GM23338 (cell line): Measurements from ENCODE around the gene PCDH1. TPM values are rescaled to one million over a fixed set of nuclear protein-coding genes. Genes with fewer than 3 reads are reported as not detected.

ENCODE experiments used
- ATAC-seq: fragments of 200-7000 bp; cut with Tn5 transposase; 3 replicates; pipeline ENCODE4 v1.9.1; 2020
- DNase-seq: peaks from one replicate; pipeline ENCODE4 v3.0.0-alpha.2; 2015; ENCODE audit warnings: low spot score
- H2AFZ ChIP-seq: fragments of 200-600 bp; sonication (generic); 2 replicates; pipeline ENCODE4 v1.8.0; 2016; ENCODE audit warnings: antibody characterized with exemption, mild to moderate bottlenecking, moderate library complexity
- H3F3A ChIP-seq: fragments of 200-600 bp; sonication (generic); replicated peaks from 2 replicates; pipeline ENCODE4 v1.8.0; 2017; ENCODE audit warnings: antibody characterized with exemption, mixed run types, low read depth
- H3K27ac ChIP-seq: fragments of 200-600 bp; sonication (generic); 2 replicates; pipeline ENCODE4 v1.6.1; 2016; ENCODE audit warnings: low read depth
- H3K27me3 ChIP-seq: fragments of 200-600 bp; sonication (generic); 2 replicates; pipeline ENCODE4 v1.8.0; 2016; ENCODE audit warnings: mild to moderate bottlenecking, mixed run types, moderate library complexity; ENCODE audit not compliant: insufficient read depth
- H3K36me3 ChIP-seq: fragments of 200-600 bp; sonication (generic); 2 replicates; pipeline ENCODE4 v1.8.0; 2016; ENCODE audit warnings: mild to moderate bottlenecking; ENCODE audit not compliant: insufficient read depth
- H3K4me1 ChIP-seq: fragments of 200-600 bp; sonication (generic); 2 replicates; pipeline ENCODE4 v1.8.0; 2016; ENCODE audit warnings: mild to moderate bottlenecking, moderate library complexity; ENCODE audit not compliant: insufficient read depth
- H3K4me2 ChIP-seq: fragments of 200-600 bp; sonication (generic); 2 replicates; pipeline ENCODE4 v1.7.1; 2017; ENCODE audit warnings: mixed run types
- H3K4me3 ChIP-seq: fragments of 200-600 bp; sonication (generic); 2 replicates; pipeline ENCODE4 v1.6.1; 2016; ENCODE audit warnings: mixed run types
- H3K79me2 ChIP-seq: fragments of 200-600 bp; sonication (generic); replicated peaks from 2 replicates; pipeline ENCODE4 v1.8.0; 2017; ENCODE audit warnings: mild to moderate bottlenecking; ENCODE audit not compliant: insufficient read depth
- H3K9me2 ChIP-seq: fragments of 200-600 bp; sonication (generic); 2 replicates; pipeline ENCODE4 v1.8.0; 2017; ENCODE audit not compliant: insufficient read depth
- H4K20me1 ChIP-seq: fragments of 200-600 bp; sonication (generic); replicated peaks from 2 replicates; pipeline ENCODE4 v1.8.0; 2017; ENCODE audit warnings: mild to moderate bottlenecking; ENCODE audit not compliant: insufficient read depth
- H3K27ac Mint-ChIP-seq: 2 replicates; pipeline ENCODE4 v1.8.0; 2020; ENCODE audit warnings: inconsistent platforms, mild to moderate bottlenecking, moderate library complexity, mixed read lengths
- H3K27me3 Mint-ChIP-seq: 3 replicates; pipeline ENCODE4 v1.8.0; 2022; ENCODE audit warnings: low read depth, mild to moderate bottlenecking, moderate library complexity, mixed read lengths, inconsistent platforms; ENCODE audit not compliant: insufficient read depth, poor library complexity
- H3K36me3 Mint-ChIP-seq: 3 replicates; pipeline ENCODE4 v1.8.0; 2021; ENCODE audit warnings: low read depth, mild to moderate bottlenecking, inconsistent platforms, moderate library complexity, mixed read lengths
- H3K4me1 Mint-ChIP-seq: 3 replicates; pipeline ENCODE4 v1.8.0; 2020; ENCODE audit warnings: mild to moderate bottlenecking, inconsistent platforms, mixed read lengths
- H3K4me3 Mint-ChIP-seq: 3 replicates; pipeline ENCODE4 v1.8.0; 2021; ENCODE audit warnings: moderate library complexity, mild to moderate bottlenecking, inconsistent platforms, mixed read lengths
- H3K9me3 Mint-ChIP-seq: 3 replicates; pipeline ENCODE4 v1.8.0; 2020; ENCODE audit warnings: moderate library complexity, mild to moderate bottlenecking, inconsistent platforms, mixed read lengths
- EZH2 ChIP-seq: fragments of 200-600 bp; sonication (generic); IDR thresholded peaks from one replicate; pipeline ENCODE4 v1.8.0; 2017; ENCODE audit warnings: antibody characterized with exemption, mild to moderate bottlenecking, low read depth; ENCODE audit not compliant: unreplicated experiment
- EZH2phosphoT487 ChIP-seq: fragments of 200-600 bp; sonication (generic); IDR thresholded peaks from one replicate; pipeline ENCODE4 v1.8.1; 2018; ENCODE audit warnings: antibody characterized with exemption; ENCODE audit not compliant: unreplicated experiment
- REST ChIP-seq: IDR thresholded peaks from one replicate; pipeline ENCODE4 v1.6.1; 2018; ENCODE audit warnings: antibody characterized with exemption; ENCODE audit not compliant: unreplicated experiment
- polyA plus RNA-seq: library from polyadenylated mRNA; unstranded; fragments of >200 nt; fragmentation: Nextera tagmentation; extraction: Ambion mirVana; gene quantifications from 2 replicates; pipeline ENCODE4 v1.2.1, GENCODE V29; 2016
- total RNA-seq: library from RNA; depleted of rRNA; stranded (reverse); fragments of >200 nt; shearing (Covaris generic); gene quantifications from 2 replicates; pipeline ENCODE4 v1.2.3, GENCODE V29; 2014
- TF ChIP-seq, protein P1 (sequence below): fragments of 250-450 bp; sonication (Bioruptor Pico); IDR thresholded peaks from 2 replicates; pipeline ENCODE4 v1.5.0; 2020; ENCODE audit warnings: mild to moderate bottlenecking, moderate library complexity
- TF ChIP-seq, protein P2 (sequence below): IDR thresholded peaks from 2 replicates; pipeline ENCODE4 v1.6.1; 2016; ENCODE audit warnings: antibody characterized with exemption

The PCDH1 gene
- total and polyA plus RNA-seq, 2 experiments from 2014 or later = 26.2 to 183 TPM

DNA sequence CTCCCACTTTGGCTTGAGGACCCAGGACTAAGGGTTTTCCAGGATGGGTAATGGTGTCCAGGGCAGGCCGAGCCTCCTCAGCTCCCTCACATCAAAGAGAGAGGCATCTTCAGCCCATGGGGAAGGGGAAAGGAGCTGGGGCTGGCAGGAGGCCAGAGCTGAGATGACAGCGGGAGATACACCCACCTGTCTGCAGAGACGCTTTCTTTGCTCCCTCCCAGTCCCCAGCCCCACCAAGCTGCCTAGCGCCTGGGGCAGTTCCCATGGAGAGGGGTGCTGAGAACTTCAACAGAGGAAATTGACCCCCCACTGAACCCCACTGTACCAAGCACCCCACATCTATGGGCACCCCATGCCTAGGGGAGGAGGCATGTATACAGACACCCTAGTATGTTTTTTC lies 10.6 kb downstream of the PCDH1 start (continued):
- TF ChIP-seq, protein P1, sequence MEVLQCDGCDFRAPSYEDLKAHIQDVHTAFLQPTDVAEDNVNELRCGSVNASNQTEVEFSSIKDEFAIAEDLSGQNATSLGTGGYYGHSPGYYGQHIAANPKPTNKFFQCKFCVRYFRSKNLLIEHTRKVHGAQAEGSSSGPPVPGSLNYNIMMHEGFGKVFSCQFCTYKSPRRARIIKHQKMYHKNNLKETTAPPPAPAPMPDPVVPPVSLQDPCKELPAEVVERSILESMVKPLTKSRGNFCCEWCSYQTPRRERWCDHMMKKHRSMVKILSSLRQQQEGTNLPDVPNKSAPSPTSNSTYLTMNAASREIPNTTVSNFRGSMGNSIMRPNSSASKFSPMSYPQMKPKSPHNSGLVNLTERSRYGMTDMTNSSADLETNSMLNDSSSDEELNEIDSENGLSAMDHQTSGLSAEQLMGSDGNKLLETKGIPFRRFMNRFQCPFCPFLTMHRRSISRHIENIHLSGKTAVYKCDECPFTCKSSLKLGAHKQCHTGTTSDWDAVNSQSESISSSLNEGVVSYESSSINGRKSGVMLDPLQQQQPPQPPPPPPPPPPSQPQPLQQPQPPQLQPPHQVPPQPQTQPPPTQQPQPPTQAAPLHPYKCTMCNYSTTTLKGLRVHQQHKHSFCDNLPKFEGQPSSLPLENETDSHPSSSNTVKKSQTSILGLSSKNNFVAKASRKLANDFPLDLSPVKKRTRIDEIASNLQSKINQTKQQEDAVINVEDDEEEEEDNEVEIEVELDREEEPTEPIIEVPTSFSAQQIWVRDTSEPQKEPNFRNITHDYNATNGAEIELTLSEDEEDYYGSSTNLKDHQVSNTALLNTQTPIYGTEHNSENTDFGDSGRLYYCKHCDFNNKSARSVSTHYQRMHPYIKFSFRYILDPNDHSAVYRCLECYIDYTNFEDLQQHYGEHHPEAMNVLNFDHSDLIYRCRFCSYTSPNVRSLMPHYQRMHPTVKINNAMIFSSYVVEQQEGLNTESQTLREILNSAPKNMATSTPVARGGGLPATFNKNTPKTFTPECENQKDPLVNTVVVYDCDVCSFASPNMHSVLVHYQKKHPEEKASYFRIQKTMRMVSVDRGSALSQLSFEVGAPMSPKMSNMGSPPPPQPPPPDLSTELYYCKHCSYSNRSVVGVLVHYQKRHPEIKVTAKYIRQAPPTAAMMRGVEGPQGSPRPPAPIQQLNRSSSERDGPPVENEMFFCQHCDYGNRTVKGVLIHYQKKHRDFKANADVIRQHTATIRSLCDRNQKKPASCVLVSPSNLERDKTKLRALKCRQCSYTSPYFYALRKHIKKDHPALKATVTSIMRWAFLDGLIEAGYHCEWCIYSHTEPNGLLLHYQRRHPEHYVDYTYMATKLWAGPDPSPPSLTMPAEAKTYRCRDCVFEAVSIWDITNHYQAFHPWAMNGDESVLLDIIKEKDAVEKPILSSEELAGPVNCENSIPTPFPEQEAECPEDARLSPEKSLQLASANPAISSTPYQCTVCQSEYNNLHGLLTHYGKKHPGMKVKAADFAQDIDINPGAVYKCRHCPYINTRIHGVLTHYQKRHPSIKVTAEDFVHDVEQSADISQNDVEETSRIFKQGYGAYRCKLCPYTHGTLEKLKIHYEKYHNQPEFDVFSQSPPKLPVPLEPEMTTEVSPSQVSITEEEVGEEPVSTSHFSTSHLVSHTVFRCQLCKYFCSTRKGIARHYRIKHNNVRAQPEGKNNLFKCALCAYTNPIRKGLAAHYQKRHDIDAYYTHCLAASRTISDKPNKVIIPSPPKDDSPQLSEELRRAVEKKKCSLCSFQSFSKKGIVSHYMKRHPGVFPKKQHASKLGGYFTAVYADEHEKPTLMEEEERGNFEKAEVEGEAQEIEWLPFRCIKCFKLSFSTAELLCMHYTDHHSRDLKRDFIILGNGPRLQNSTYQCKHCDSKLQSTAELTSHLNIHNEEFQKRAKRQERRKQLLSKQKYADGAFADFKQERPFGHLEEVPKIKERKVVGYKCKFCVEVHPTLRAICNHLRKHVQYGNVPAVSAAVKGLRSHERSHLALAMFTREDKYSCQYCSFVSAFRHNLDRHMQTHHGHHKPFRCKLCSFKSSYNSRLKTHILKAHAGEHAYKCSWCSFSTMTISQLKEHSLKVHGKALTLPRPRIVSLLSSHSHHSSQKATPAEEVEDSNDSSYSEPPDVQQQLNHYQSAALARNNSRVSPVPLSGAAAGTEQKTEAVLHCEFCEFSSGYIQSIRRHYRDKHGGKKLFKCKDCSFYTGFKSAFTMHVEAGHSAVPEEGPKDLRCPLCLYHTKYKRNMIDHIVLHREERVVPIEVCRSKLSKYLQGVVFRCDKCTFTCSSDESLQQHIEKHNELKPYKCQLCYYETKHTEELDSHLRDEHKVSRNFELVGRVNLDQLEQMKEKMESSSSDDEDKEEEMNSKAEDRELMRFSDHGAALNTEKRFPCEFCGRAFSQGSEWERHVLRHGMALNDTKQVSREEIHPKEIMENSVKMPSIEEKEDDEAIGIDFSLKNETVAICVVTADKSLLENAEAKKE (CRISPR knock-in tag) = no peak

DNA sequence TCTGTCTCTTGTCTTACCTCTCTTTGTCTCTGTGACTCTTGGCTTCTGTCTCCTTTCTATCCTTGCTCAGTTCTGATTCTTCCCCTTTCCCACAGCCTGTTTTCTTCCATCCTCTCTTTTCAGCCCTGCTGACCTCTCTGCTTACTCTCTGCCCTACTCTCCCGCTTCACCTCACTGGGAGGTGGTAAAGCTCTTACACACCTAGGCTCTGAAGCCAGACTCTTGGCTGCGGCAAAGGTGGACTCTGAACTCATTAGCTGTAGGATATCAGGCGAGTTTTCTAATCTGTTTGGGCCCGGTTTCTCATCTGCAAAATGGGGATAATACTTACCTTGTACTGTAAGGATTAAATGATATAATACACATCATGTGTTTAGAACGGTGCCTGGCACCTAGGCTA lies 11.1 kb downstream of the PCDH1 start:
- Mint-ChIP-seq H3K4me3 (no peak overlapping the region), H3K27ac (peak overlapping the region; percentile 9; the same call in 1 of the 2 replicates), H3K4me1 (peaks cover 41% of the 10 kb centered on the region), H3K36me3 (peaks cover 84% of the 10 kb centered on the region), H3K27me3 (peaks cover 16% of the 10 kb centered on the region), H3K9me3 (no peaks in the 10 kb centered on the region)
- ATAC-seq (no peak), DNase-seq (no peak)
- Histone ChIP-seq H3K9me2 (no peaks in the 10 kb centered on the region), H2AFZ (no peak overlapping the region), H3K36me3 (peaks cover 38% of the 10 kb centered on the region), H3K4me3 (no peak overlapping the region), H3K4me2 (no peak overlapping the region), H3K27me3 (no peaks in the 10 kb centered on the region), H4K20me1 (peaks cover 43% of the 10 kb centered on the region), H3F3A (peaks cover 6% of the 10 kb centered on the region; the same call in 1 of the 2 replicates), H3K27ac (peak overlapping the region; percentile 66; the same call in 1 of the 2 replicates), H3K79me2 (peaks cover 71% of the 10 kb centered on the region), H3K4me1 (peaks cover 24% of the 10 kb centered on the region)
- TF ChIP-seq EZH2 = no peak
- no peak for TF ChIP-seq REST
- TF ChIP-seq, protein P2, sequence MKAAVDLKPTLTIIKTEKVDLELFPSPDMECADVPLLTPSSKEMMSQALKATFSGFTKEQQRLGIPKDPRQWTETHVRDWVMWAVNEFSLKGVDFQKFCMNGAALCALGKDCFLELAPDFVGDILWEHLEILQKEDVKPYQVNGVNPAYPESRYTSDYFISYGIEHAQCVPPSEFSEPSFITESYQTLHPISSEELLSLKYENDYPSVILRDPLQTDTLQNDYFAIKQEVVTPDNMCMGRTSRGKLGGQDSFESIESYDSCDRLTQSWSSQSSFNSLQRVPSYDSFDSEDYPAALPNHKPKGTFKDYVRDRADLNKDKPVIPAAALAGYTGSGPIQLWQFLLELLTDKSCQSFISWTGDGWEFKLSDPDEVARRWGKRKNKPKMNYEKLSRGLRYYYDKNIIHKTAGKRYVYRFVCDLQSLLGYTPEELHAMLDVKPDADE = no peak
- no peak for TF ChIP-seq EZH2phosphoT487
